Glomerular visceral epithelial cell (primary cell): Measurements from ENCODE around the gene PPARG.
A peak's percentile ranks its signal among the peaks of the same experiment; 100 is the strongest.
"Not testable (repeated sequence)": the region's sequence is repeated elsewhere in the genome, so short reads cannot be mapped to it uniquely, and the experiment has no call there.

Experiments
- DNase-seq: peaks from one replicate; pipeline ENCODE4 v3.0.0-alpha.2; 2016; ENCODE audit errors: extremely low spot score

The PPARG gene

DNA sequence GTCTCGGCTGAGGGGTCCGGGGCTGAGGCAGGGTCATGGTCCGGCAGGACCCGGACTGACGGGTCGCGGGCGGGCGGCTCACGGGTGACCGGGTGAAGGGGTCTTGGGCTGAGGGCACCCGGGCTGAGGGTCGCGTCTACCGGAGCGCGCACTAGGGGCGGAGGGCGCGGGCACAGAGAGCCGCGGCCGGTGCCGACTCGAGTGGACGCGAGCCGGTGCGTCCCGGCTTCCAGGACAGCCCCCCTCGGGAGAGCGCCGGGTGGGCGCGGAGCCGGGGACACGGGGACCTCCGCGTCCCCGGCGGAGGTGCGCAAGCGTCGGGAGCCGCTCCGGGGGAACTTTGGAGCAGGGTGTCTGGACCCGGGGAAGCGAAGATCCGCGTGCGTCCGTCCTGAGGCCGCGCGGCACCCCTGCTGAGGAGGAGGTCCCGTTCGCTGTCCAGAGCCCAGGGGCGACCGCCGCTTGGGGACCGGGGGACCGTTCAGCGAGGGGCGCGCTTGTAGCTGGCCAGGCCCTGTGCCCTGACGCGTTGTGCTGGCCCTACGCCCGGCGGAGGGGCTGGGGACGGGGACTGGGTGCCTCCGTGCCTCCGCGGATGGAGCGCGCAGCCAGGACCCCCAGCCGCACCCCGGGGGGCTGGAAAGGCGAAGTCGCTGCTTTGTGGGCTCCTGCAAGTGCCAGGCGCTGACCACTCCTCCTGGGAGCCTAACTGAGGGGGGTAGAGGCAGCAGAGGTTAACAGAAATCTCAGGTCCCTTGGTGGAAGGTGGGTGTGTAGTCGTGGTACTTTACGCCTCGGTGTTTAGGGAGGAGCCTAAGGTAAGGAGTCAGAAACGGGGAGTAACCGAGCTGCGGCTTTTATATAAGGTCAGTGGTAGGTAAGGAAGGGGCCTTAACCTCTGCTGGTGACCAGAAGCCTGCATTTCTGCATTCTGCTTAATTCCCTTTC is at the start of gene PPARG:
Gene PPARG (plus strand): TSS at position 889 of the 948 bp plus-strand sequence. CDS start 90,642 bp downstream, outside the sequence.
- DNase-seq: peak; percentile 36

DNA sequence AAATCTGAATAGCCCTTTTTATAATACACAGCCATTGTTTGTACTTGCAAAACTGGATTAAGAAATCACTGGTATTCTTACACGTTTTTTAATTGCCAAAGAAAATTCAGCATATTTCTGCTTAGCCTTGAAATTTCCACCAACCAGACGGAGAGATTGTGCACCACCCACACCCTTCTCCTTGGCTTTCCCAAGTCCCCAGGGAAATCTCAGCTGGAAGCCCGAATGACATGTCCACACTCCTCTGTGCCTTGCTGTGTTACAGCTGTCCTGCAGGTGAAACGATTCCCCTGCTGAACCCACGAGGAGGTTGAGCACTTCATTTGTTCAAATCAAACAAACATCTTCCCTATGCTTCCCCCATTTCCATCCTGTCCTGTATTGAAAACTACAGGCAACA is 49.6 kb upstream of the PPARG start:
- DNase-seq: no peak

DNA sequence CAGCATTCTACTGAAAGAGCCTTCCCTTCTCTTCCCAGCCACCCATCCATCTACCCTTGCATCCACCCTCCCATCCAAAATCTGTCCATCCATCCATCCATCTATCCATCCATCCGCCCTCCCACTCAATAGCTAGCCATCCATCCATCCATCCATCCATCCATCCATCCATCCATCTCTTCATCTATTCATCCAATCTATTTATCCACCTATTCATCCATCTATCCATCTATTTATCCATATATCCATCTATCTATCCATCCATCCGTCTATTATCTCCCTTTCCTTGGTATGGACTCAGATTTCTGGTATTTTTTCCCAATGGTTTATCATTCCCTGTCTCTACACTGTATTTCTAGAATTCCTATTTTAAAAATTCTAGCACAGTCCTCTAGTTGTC is 46.1 kb upstream of the PPARG start:
- no peak for DNase-seq

DNA sequence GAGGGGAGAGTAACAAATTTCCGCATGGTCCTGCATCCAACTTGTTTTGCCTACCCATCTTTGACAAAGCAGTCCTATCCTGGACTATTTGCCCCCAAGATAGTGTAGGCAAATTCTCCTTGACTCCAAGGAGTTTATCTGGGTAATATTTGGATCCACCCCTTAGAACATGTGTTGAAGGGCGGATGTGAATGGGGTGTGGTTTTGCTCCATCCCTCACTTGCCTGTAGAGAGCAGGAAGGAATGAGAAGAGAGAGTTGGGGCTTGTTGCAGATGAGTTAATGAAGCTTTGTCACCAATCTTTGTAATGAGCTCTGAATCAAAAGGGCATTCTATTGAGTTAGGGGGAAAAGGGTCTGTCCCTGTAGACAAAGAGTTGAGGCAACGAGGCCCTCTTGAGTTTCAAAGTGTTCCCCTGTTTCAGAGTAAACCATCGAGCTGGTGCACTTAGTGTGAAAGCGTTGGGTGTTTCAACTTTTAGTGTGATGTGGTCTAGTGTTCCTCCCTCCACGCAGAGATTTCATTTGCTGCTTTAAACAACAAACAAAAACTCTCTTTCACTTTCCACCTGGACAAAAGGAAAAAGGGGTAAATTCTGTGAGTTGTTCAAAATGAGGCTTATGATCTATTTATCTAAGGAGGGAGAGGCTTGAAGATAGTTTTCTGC is 42.2 kb upstream of the PPARG start:
- DNase-seq: no peak

DNA sequence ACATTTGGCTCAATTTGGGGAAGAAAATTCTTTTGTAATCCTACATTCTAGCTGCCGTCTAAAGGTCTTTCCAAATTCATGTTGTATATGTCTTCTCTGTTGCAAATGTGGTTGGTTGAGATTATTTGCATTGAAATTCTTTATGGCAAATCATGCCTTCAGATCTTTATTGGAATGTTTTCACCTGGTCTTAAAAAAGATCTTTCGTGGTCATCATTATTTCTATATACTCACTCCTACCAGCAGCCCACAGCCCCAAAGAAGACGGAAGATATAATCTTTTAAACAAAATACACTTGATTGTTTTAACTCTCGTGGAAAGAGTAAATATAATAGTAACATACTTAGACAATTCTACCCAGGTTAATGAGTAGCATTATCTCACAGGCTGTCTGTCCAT is 41.5 kb upstream of the PPARG start:
- no peak for DNase-seq

DNA sequence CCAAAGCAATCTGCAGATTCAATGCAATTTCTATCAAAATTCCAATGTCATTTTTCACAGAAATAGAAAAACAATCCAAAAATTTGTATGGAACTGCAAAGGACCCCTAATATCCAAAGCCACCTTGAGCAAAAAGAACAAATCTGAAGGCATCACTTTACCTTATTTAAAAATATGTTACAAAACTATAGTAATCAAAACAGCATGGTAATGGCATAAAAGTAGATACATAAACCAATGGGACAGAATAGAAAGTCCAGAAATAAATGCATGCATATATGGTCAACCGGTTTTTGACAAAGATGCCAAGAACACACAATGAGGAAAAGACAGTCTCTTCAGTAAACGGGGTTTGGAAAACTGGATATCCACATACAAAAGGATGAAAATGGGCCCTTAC is 39.4 kb upstream of the PPARG start:
- DNase-seq: no peak

DNA sequence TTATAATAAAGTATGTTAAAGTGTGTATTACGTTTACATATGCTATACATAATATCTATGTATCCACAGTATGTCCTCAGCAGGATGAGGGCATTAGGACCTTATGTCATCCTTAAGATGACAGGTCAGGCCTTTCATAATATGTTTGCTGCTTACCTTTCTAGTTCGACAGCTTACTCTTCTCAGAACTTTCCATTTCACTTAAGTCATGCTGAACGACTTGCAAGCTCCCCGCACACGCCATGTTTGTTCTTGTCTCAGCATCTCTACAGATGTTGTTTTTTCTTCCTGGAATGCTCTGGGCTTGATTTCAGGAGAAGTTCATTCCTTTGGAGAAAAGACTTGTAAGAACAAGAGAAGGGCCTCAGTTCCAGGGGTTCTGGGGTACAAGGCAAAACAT is 36.0 kb upstream of the PPARG start:
- DNase-seq: no peak

DNA sequence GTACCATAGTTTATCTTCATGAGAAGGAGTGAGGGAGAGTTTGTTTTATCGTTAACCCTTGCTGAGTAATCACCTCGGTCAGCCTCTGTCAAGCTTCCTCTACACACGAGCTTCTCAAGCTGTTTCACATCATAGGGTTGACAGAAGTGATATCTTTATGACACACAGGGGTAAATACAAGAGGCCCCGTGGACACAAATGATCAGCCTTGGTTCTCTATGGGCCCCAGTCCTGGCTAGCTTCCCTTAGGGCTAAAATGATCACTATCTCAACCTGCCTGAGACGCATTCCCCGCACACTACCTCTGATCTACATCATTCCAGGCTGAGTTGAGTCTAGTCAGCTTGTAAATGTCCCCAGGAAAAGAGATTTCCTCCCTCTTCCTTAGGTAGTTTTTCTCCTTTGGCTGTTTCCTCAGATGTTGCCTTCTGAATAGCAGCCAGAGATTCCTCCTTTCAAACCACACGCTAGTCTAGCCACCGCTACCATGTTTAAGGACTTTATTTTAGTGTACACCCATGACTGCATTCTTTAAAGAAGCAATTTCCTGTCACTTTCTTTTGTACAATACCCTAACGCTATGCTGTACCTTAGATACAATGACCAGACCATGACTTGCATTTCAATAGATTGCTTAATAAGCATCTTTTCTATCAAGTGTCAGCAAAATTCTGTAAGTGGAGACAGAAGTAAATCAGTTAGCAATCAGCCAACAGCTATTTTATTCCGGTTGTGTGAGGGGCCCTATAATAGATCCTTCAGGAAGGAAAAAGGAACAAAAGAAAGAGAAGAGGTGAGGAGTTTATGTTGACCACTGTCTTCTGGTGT is 35.1 kb upstream of the PPARG start:
- DNase-seq: no peak

DNA sequence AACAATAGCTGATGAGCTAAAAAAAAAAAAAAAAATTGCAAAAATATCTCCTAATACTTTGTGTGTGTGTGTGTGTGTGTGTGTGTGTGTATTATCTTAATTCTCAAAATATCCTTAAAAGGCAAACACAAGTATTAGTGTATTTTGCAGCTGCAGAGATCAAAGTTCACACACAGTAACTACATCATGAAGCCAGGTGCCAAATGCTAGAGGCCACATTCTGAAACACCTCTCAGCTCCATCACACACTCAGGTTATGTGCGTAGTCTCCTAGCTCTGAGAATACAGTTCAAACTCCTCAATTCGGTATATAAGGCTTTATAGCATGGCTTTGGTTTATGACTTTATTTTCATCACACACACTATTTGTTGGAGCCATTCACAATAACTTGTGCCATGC is 33.5 kb upstream of the PPARG start:
- no peak for DNase-seq

DNA sequence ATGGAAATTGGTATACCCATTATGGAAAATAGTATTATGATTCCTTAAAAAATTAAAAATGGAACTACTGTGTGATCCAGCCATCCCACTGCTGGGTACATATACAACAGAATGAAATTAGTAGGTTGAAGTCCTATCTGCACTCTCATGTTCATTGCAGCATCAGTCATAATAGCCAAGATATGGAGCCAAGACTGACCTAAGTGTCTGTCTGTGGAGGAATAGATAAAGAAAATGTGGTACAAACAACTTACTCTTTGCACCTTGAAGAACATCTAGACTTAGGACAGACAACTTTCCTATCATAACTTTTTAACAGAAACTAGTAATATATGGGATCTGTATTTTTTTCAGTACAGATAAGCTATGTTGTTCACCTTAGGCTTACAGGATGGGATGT is 30.0 kb upstream of the PPARG start:
- DNase-seq: no peak

DNA sequence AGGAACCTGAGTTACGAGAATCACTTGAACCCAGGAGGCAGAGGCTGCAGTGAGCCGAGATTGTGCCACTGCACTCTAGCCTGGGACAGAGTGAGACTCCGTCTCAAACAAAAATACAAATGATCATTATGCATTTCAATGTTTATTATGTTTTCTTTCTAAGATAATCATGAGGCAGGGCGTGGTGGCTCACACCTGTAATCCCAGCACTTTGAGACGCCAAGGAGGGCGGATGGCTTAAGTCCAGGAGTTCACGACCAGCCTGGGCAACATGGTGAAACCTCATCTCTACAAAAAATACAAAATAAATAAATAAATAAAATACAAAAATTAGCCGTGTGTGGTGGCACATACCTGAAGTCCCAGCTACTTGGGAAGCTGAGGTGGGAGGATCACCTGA is 26.7 kb upstream of the PPARG start:
- not testable (repeated sequence) for DNase-seq

DNA sequence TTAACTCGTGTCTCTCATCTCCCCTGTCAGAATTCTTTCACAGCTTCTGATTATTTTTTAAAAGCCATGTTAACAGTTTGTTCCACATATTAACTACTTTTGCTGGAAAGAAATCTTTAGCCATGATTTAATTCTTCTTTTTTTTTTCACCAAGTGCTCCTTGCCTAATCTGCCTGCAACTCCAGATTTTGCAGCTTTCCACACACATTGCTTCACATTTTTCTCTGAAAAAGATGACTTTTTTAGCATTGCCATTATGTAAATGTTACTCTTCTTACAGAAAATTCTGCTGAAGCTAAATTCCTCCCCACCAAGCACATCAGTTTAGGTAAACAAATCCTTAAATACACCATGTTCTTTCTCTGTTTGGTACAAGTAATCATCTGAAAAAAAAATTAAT is 23.4 kb upstream of the PPARG start:
- no peak for DNase-seq

DNA sequence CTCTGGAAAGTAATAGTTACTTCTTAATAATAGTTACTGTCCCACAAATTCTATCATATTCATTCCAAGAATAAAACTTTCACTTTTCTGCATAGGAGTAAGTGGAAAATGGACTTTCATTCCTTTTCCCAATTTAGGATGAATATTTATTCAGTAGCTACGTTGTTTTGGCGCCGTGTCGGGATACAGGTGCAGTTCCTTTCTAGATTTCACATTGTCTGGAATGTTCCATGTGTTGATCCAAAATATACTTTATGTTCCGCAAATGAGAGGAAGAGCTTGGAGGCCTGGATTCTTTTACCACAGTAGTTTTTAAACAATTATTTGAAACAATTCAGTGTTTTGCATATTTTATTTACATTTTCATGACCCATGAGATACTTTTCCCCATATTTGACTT is 22.8 kb upstream of the PPARG start:
- no peak for DNase-seq

DNA sequence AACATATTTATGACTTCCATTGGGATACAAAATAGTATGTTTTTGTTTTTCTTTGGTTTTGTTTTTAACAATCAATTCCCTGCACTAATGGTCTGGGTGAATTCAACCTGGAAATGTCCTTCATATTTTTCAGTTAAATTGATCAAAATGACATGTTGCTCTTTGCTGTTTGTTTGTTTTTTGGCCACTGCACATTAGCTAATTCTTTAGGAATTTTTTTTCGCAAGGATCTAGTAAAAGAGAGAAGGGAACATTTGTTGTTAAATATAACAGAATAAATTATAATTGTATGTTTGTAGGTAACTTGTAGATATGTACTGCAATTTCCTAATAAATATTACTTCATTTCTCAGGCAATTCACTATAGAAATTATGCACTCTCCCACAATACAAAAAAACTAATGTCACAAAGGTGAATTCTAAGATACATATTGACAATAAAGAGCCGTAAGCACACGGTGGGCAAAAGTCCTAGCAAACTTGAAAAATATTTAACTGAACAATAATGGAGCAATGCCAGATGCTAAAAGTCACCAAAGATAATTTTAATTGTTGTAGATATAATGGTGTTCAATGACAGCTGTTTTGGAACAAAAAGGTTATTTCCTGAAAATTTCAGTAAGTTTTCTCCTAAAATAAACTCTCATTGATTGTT is 21.4 kb upstream of the PPARG start:
- DNase-seq: no peak

DNA sequence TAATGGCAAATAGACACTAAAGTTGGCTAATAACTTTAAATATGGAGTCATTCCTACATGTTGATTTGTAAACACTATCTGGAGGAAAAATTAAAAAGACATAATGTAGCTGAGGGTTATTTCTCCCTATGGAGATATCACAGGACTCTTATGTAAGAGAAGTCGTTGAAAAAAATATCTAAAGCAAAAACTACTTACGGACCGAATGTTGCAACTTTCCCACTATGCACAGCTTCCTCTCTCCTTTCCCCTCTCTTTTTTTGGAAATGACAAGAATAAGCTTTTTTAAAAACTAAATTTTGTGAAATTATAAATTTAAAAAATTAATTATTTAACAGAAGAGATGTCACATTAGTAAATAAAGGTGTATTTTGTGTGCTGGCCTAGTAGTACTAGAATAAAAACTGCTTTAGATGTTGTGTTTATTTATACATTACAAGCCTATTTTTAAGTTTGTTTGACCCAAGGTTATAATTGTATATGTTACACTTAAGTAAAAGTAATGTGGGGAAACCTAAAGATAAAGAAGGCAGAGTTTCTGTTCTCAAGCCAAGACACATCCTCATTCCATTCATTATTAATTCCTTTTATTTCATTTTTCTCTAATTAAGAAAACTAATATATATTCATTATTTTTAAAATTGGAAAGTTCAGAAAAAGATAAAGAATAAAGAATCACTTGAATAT is 20.7 kb upstream of the PPARG start:
- DNase-seq: no peak

DNA sequence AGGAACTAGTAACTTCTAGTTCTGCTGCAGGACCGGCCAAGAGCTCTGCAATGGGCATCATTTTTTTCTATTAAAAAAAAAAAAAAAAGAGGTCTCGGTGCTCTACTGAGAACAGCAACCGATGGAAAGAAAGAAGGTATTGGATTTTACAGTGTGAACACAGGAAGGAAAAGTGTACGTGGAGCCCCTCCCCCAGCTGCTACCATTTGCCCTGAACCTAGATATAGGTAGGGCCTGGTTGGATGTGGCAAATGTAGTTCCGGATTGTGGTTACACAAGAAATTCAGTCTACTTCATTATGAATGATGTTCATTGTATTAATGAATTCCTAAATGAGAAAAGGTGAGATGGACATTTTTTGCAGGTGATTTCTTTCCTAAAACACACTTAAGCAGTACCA is 17.9 kb upstream of the PPARG start:
- DNase-seq: no peak

DNA sequence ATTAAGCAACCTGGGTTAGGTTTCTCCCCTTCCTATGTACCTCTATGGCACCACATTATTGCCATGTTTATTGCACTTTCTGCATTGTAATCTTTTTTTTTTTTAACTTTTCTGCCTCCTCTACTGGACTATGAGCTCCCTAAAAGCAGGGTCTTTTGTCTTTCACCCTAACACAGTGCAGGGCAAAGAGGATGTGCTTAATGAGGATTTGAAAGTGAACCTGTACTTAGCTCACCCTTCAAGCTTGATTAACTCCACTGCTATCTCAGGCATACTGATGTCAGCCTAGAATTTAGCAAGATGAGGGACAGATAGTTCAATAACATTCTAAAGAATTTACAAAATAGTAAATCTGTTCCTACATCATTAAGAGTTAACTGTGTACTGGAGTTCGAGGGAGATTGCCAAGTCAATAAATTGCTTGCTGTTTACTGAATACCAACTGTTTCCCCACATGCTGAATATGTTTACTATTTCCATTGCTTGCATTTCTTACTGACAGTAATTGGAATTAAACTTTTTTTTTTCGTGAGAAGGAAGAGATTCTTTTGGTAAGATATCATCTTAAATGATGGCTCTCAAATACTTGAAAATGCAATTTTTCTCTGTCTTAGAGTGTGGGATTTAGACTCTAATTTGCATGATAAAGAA is 15.7 kb upstream of the PPARG start:
- no peak for DNase-seq

DNA sequence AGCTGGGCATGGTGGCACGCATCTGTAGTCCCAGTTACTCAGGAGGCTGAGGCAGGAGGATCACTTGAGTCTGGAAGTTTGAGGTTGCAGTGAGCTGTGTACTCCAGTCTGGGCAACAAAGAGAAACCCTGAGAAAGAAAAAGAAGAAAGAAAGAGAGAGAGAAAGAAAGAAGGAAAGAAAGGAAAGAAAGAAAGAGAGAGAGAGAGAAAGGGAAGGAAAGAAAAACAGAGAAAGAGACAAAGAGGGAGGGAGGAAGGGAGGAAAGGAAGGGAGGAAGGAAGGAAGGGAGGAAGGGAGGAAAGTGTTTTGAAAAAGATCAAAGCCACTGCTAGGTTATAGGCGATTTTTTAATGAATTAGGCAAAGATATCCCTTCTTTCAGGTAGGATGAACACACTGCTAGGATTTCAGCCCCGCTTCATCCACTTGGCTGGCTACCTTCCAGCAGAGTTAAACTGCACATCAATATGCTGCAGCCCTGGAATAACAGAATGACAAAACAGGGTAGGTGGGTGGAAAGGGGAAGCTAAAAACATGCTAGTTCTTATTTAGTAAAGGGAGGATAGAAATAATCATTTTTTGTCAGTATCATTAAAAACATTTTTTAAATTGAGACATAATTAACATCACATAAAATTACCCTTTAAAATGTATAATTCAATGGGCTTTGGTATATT is 12.8 kb upstream of the PPARG start:
- DNase-seq: no peak

DNA sequence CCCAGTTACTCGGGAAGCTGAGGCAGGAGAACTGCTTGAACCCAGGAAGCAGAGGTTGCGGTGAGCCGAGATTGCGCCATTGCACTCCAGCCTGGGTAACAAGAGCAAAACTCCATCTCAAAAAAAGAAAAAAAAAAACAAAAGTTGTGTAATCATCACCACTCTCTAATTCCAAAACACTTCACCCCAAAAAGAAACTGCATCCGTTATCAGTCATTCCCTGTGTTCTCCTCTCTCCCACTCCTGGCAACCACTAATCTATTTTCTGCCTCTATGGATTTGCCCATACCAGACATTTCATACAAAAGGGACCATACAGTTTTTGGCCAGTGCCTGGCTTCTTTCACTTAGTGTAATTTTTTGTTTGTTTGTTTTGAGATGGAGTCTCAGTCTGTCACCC is 12.0 kb upstream of the PPARG start:
- not testable (repeated sequence) for DNase-seq

DNA sequence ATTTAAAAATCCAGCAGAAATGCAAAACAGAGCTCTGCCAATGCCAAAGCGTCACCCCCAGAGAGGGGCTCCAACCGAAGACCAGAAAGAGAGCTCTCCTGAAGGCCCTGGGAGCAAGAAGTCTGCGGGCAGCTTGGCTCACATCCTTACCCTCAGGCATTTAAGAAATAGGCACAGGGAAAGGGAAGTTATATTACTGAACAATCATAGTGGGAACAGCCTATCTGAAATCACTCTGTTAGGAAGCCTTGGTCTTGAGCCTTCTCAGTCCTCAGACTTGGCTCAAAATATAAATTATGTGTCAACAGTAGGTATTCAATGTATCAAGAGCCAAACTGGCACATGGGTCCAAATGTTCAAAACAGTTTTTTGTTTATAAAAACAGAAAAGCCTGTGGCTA is 10.3 kb upstream of the PPARG start:
- no peak for DNase-seq
